Brain microvascular endothelial cell (primary cell): Measurements from ENCODE around the gene NT5C1B.

Experiments
- DNase-seq: peaks from one replicate; pipeline ENCODE4 v3.0.0-alpha.2; 2020
- H3K27ac ChIP-seq: fragments of 250-450 bp; sonication (Bioruptor Pico); 2 replicates; pipeline ENCODE4 v1.5.1; 2020; ENCODE audit warnings: mild to moderate bottlenecking, moderate library complexity
- H3K27me3 ChIP-seq: fragments of 250-450 bp; sonication (Bioruptor Pico); replicated peaks from 2 replicates; pipeline ENCODE4 v1.5.1; 2020; ENCODE audit warnings: mild to moderate bottlenecking
- H3K36me3 ChIP-seq: fragments of 250-450 bp; sonication (Bioruptor Pico); replicated peaks from 2 replicates; pipeline ENCODE4 v1.5.1; 2020; ENCODE audit warnings: mild to moderate bottlenecking
- H3K4me3 ChIP-seq: 2 replicates; pipeline ENCODE4 v1.5.1; 2011; ENCODE audit warnings: low read depth, mild to moderate bottlenecking, control low read depth, low read length, moderate library complexity
- in situ Hi-C: cut with HindIII; loops from 2 replicates; pipeline ENCODE4 v1.10.0; 2017; ENCODE audit warnings: low sequenced_read_pairs, low pct_ligation_motif_present
- TF ChIP-seq, protein P1 (sequence below): IDR thresholded peaks from 2 replicates; pipeline ENCODE4 v1.5.1; 2011; ENCODE audit warnings: low read depth, mild to moderate bottlenecking, moderate library complexity, low read length, control low read depth, inconsistent platforms; ENCODE audit errors: missing control alignments

NT5C1B gene

GRCh38 chr2:18605115-18605514 lies 15.7 kb upstream of the NT5C1B start:
- Histone ChIP-seq H3K27ac (no peak overlapping the region), H3K4me3 (no peak overlapping the region), H3K27me3 (no peaks in the 10 kb centered on the region), H3K36me3 (no peaks in the 10 kb centered on the region)
- TF ChIP-seq, protein P1, sequence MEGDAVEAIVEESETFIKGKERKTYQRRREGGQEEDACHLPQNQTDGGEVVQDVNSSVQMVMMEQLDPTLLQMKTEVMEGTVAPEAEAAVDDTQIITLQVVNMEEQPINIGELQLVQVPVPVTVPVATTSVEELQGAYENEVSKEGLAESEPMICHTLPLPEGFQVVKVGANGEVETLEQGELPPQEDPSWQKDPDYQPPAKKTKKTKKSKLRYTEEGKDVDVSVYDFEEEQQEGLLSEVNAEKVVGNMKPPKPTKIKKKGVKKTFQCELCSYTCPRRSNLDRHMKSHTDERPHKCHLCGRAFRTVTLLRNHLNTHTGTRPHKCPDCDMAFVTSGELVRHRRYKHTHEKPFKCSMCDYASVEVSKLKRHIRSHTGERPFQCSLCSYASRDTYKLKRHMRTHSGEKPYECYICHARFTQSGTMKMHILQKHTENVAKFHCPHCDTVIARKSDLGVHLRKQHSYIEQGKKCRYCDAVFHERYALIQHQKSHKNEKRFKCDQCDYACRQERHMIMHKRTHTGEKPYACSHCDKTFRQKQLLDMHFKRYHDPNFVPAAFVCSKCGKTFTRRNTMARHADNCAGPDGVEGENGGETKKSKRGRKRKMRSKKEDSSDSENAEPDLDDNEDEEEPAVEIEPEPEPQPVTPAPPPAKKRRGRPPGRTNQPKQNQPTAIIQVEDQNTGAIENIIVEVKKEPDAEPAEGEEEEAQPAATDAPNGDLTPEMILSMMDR, result no peak
- no peak for DNase-seq
- in situ Hi-C loops, result no loop called here

DNA sequence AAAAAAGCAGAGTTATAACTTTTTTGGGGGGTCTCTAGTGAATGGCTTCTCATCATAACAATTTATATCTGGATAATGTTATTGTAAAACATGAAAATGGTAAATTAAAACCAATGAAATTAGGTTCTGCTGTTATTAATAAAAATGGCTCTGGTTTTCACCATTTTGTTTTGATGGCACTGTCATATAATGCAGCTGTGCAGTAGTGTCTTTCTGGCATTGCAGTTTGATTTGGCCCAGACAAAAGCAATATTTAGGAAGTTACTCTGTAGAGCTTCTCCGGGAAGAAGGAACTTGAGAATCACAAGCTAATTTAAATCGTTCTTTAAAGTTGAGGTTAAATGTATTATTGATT lies 15.1 kb upstream of the NT5C1B start:
- no peak overlapping the region for H3K27ac ChIP-seq
- in situ Hi-C loops, result no loop called here
- TF ChIP-seq, protein P1, result no peak
- H3K36me3 ChIP-seq, result no peaks in the 10 kb centered on the region
- H3K4me3 ChIP-seq, result no peak overlapping the region
- no peak for DNase-seq
- H3K27me3 ChIP-seq, result no peaks in the 10 kb centered on the region

GRCh38 chr2:18603854-18604530 lies 14.6 kb upstream of the NT5C1B start:
- DNase-seq, result no peak
- no peaks in the 10 kb centered on the region for H3K27me3 ChIP-seq
- H3K27ac ChIP-seq, result no peak overlapping the region
- no peak overlapping the region for H3K4me3 ChIP-seq
- TF ChIP-seq, protein P1, result no peak
- in situ Hi-C loops, result no loop called here
- no peaks in the 10 kb centered on the region for H3K36me3 ChIP-seq

- in situ Hi-C loops, result no loop called here
- DNase-seq, result no peak
- Histone ChIP-seq H3K27me3 (no peaks in the 10 kb centered on the region), H3K36me3 (no peaks in the 10 kb centered on the region), H3K27ac (no peak overlapping the region), H3K4me3 (no peak overlapping the region)
- TF ChIP-seq, protein P1, result peak; percentile 20
These were observed 12.9 kb upstream of the NT5C1B start for GRCh38 chr2:18602298-18602697.

GRCh38 chr2:18600255-18600613 lies 10.9 kb upstream of the NT5C1B start:
- in situ Hi-C loops, result no loop called here
- no peak overlapping the region for H3K4me3 ChIP-seq
- TF ChIP-seq, protein P1, result no peak
- no peak for DNase-seq
- no peaks in the 10 kb centered on the region for H3K27me3 ChIP-seq
- no peaks in the 10 kb centered on the region for H3K36me3 ChIP-seq
- no peak overlapping the region for H3K27ac ChIP-seq
